KOPT-K1 (cell line): Measurements from ENCODE around the gene ZPR1.

Source experiments
- H3K27ac ChIP-seq: fragments of 200-600 bp; sonication (generic); 2 replicates; pipeline ENCODE4 v1.5.1; 2016; ENCODE audit warnings: antibody characterized with exemption, mild to moderate bottlenecking, low read depth, low read length; ENCODE audit not compliant: poor library complexity, severe bottlenecking
- H3K36me3 ChIP-seq: fragments of 200-600 bp; sonication (generic); 2 replicates; pipeline ENCODE4 v1.5.1; 2017; ENCODE audit warnings: antibody characterized with exemption, mild to moderate bottlenecking, low read length, moderate library complexity; ENCODE audit not compliant: insufficient read depth
- H3K9me3 ChIP-seq: fragments of 200-600 bp; sonication (generic); 2 replicates; pipeline ENCODE4 v1.5.1; 2017; ENCODE audit warnings: antibody characterized with exemption, low read length, mild to moderate bottlenecking; ENCODE audit not compliant: insufficient read depth, poor library complexity, severe bottlenecking

Gene ZPR1

GRCh38 chr11:116730601-116731000, 57.2 kb downstream of the ZPR1 start:
- no peak overlapping the region for H3K27ac ChIP-seq
- H3K9me3 ChIP-seq: no peaks in the 10 kb centered on the region
- no peaks in the 10 kb centered on the region for H3K36me3 ChIP-seq

- Histone ChIP-seq H3K36me3 (no peaks in the 10 kb centered on the region), H3K27ac (no peak overlapping the region), H3K9me3 (no peaks in the 10 kb centered on the region)
Measured at GRCh38 chr11:116730241-116730561, 57.6 kb downstream of the ZPR1 start.

GRCh38 chr11:116729501-116730240, 58.2 kb downstream of the ZPR1 start:
- Histone ChIP-seq H3K9me3 (no peaks in the 10 kb centered on the region), H3K27ac (no peak overlapping the region), H3K36me3 (no peaks in the 10 kb centered on the region)

GRCh38 chr11:116727990-116728389, 59.8 kb downstream of the ZPR1 start:
- Histone ChIP-seq H3K9me3 (no peaks in the 10 kb centered on the region), H3K27ac (no peak overlapping the region), H3K36me3 (no peaks in the 10 kb centered on the region)

- Histone ChIP-seq H3K27ac (no peak overlapping the region), H3K36me3 (no peaks in the 10 kb centered on the region), H3K9me3 (no peaks in the 10 kb centered on the region)
Measured at GRCh38 chr11:116725434-116726221, 62.2 kb downstream of the ZPR1 start.

GRCh38 chr11:116724813-116725212, 63.0 kb downstream of the ZPR1 start:
- no peak overlapping the region for H3K27ac ChIP-seq
- H3K9me3 ChIP-seq: no peaks in the 10 kb centered on the region
- H3K36me3 ChIP-seq: no peaks in the 10 kb centered on the region
